ENCODE results near the gene MRTFA.

- TF ChIP-seq CTCF (IDR thresholded peaks at IDR 0.05) (no peak), POLR2A (IDR thresholded peaks at IDR 0.05) (no peak), POLR2AphosphoS5 (IDR thresholded peaks at IDR 0.05) (no peak), EP300 (IDR thresholded peaks at IDR 0.05) (no peak)
Measured at GRCh38 chr22:40534379-40535188, 101.9 kb downstream of the MRTFA start.
